Midbrain (tissue), 1 donor: Measurements from ENCODE around the gene MYL12B.

ENCODE experiments used
- DNase-seq: peaks from one replicate; lab custom pipeline; 2025; lab: John Stamatoyannopoulos, UW

MYL12B gene

DNA sequence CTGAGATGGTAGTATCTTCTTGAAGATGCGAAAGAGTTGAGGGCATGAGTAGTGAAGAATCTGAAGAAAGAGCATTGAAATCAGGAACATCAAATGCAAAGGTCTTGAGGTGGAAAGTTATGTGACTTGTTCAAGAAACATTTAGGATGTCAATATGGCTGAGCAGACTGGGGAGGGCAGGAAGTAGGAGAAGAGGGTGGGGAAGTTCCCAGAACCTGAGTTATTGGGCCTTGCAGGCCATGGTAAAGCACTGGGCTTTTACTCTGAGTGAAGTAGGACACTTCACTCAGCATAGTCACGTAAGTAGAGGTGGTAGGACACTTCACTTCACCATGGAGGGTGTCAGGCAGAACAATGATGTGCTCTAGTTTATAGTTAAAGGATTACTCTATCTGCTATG is 26.1 kb upstream of the MYL12B start:
- no peak for DNase-seq

DNA sequence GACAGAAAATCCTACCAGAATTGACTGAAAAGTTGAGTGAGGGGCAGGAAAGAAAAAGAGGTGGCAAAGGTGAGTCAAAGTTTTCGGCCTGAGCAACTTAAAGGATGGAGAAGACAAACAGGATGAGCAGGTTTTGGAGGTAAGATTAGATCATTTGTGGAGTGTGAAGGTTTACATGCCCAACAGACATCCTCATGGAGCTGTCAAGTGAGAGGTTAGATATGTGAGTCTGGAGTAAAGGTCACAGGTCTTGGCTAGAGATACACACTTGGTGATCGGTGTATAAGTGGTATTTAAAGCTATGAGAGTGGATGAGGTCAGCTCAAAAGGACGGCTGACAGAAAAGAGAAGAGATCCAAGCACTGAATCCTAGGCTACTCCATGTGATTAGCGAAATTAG is 25.5 kb upstream of the MYL12B start:
- no peak for DNase-seq

DNA sequence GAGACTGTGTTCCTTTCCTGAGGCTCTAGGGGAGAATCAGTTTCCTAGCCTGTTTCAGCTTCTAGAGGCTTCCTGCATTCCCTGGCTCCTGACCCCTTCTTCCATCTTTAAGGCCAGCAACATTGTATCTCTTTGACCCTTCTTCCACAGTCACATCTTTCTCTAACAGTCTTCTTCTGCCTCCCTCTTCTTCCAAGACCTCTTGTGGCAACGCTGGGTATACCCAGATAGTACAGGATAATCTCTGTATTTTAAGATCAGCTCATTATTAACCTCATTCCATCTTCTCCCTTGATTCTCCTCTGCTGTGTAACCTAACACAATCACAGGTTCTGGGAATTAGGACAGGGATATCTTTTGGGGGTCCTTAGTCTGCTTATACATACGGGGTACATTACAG is 23.2 kb upstream of the MYL12B start:
- DNase-seq, result no peak

DNA sequence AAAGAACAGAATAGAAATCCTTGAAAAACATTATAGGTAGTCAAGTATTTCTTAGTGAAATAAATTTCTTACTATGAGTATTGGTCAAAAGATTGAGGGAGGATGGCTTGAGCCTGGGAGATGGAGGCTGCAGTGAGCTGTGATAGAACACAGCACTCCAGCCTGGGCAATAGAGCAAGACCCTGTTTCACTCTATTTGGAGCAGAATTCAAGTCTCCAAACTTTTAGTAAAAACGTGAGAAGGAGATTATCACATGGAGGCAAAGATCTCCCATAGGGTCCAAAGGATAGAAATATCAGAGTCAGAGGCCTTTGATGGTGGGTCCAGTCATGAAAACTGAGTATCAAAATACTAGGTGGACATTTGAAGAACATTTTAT is 16.8 kb upstream of the MYL12B start:
- DNase-seq, result no peak

DNA sequence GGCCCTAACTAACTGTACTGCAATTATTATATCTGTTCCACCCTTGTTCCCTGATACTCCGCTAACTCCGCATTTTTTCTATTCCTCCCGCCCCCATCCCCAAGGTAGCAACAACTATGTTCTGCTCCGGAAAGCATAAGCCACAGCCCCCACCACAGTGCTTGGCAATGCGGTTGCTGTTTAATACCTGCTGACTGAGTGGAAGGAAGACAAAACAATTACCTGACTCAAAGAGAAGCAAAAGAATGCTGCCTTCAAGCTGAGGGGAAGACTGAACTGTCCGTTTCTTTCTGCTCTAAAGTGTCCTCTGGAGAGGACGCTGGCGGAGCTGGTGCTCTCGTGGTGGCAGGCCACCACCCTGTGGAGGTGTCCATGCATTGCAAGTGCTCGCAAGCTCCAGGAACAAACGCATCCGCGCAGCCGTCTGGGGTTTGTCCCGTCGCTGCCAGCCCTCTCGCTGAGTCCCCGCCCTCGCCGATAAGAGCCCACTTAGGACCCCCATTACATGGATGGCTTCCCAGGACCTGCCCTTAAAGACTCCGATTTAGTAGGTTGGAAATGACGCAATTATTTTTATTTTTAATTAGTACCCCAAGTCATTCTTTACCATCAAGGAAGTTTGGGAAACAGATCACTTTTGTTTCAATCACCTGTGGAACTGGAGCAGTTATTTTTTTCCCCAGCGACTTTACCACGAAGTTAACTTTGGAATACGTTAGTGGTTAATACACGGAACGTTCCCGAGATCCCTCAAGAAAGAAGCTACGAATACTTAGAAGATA is 15.9 kb upstream of the MYL12B start:
- peak; percentile 87 for DNase-seq

DNA sequence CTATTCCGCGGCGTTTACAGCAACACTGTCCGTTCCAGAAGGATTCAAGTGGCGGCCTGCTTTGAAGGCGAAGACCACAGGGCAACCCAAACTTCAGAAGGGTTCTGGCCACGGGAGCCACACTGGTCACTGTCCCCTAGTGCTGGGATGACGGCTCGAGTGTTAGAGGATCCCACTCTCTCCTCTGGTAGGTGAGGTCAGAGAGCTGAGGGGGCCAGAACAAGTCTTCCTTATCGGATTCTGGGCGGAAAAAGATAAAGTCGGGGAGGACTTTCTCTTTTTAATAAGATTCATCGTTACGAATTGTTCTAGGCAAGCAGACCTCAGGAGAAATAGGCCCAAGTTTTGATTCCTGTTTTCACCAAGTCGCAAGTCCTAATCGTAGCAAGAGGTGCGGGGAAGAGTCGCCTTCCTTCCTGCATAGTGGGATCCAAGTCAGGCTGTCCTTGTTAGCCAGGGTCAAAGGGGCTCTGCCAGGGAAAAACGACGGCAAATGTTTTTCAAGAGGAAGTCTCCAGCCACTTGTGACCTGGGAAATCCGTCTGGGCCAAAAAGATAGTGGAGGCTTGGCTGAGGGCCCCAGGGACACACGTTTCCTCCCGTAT is 15.2 kb upstream of the MYL12B start:
- DNase-seq, result peak; percentile 68

DNA sequence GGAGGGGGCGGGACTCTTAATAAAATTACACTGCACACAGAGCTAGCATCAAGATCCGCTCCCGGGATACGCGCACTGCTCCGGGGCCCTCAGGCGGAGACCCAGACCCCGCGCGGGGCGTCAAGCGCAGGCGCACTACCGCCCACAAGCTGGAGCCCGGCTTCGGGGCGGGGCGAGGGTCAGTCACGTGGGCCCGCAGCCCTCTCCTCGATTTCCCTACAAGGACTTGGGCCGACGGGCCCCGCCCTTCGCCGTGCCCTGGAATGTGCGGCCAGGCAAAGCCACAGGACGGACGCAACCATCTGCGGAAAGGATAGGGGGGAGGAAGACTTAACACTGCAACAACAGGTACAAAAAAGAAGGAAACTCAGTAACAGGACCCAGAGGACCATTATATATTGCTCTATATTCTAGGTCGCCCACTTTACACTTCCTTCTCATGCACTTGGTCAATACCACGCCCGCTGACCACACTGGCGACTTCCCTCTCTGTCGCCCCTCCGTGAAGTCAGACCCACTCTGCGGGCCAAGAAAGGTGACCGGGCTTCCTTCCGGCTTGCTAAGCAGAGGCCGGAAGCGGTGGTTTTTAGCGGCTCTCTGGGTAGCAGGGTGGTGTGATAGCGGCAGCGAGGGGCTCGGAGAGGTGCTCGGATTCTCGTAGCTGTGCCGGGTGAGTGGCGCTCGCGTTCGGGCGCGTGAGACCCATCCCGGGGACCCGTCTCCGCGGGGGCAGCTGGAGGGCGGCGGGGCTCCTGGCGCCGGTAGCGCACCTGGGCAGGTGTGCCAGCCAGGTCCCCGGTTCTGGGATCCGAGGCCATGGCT is 14.5 kb upstream of the MYL12B start, which contains the start of gene MYL12A:
MYL12A (plus strand) TSS at position 562 of the 822 bp plus-strand sequence. CDS start 5,447 bp downstream, outside the sequence.
- peak; percentile 94 for DNase-seq

DNA sequence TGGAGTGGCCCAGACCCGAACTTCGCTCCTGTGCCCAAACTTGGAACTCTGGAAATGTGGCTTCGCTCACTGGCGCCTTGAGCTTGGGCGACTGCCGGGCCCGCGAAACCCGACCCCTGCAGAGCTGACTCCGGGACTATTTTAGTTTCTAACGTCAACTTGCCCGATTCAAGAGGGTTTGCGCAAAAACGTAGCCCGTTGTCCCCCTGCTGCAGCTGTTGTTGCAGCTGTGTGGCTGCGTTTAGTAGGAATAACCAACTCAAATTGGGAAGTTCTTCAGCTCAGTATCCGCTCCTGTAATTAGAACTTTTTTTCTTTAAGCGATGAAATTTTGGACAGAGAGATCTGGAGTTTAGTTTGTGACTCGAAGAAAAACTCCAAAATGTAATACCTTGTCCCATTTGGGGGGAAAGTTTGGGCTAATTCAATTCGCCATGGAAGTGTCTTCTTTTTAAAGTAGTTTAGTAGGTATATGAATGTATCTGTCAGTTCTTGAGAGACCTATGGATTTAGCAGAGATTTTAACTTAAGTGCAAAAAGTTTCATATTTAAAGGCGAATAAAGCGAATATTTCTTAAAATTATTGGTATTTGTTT is 13.8 kb upstream of the MYL12B start:
- no peak for DNase-seq

DNA sequence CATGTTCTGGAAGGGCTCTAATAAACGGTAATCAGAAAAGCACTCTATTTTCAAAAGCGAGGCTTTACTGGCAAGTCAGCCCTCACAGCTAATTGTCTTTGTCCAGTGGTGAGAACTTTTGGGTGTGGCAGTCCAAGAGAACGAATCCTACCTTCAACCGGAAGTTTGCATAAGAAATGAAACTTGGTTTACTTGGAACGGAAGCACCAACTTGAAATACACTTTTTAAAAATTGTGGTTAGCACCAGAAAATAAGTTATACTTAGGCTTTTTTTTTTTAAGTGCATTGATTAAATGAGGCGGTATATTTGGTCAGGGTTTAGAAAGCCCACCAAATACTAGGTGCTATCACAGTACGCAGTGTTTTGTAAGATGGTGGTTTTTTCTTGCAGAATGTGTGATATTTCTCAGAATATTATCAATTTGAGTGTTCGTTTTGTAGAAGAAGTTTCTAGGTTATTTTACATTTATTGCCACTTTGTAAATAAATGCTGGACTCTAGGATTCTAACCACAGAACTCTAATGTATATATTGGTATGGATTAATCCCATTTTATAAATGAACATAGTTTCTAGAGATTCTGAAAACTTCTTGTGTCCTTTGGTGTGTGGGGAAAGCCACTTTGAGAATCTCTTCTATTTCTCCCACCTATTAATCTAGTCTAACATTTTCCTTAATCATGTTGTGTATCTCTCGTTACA is 13.1 kb upstream of the MYL12B start:
- no peak for DNase-seq

DNA sequence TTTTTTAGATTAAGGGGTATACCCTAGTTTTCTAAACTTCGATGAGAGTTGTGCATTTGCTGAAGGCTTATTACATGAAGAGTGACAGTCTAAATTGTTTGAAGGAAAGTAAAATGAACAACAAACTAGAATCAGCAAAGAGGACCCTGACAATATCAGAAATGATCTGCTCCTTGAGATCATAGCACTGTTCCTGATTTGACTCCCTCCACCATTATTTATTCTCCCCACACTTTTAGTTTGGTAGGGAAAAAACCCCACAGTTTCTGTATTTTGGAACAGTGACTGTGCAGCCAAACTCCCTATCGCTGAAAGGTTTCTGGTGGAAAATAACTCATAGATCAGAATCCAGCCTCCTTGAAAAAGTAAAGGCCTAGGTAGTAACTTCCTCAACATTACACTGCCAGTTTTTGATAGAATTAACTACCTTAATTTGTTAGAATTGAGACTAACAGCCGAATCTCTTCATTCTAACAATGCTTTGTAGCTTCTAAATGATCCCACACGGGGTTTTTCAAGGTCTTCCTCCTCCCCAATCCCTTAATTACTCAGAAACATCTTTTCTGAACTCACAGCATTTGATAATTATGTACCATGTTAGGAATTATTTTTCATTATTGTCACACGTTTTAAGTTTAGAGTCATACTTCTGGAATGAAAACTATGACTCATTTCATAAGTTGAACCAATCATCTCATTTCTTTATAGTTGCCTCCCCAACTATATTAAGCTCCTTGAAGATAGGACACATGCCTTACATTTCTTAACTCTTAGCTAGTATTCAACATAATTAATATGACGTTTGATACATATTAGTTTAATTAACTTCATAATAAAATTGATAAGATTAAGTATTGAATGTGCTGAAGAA is 11.5 kb upstream of the MYL12B start:
- DNase-seq, result no peak

DNA sequence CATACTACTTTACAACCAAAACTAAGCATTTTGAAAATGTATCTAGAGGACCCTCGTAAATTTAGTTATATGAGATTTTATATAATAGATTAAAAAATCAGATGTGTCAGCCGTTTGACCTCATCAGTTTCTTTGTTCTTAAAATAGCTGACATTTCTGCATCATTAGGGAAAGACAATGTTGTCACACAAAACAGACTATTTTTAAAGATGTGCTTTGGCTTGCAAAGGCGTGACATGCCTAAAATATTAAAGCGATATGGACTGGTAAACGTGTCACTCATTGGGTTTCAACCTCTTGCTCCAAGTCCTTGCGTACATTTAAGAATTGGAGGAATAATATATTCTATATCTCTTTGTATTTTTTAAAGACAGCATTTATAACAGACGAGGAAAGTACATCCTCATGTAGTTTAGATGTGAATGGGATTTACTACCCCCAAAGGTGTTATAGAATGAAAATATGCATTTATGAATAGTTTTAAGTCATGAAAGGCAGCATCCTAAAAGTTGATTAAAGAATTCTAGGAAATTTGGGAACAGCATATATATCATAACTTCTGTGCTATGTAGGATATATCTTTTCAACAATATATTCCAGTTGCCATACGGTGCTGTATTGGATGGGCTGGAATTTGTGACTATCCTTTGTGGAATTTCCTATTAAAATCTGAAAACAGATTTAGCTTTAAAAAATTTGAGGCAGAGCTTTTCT is 10.5 kb upstream of the MYL12B start:
- no peak for DNase-seq

DNA sequence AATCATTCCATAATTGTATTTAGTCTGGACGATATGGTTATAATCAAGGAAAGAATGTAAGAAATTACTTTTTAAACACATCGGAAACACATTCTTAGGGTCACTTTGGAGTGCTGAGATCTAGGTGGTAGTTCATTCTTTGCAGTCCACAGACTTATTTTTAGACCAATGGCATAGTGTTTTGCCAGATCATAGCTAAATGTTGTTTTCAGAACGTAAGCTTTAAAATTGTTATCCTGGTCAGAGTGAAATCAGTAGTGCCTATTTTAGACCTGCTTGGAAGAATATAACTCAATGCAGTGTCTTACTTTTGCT is 10.0 kb upstream of the MYL12B start:
- no peak for DNase-seq

DNA sequence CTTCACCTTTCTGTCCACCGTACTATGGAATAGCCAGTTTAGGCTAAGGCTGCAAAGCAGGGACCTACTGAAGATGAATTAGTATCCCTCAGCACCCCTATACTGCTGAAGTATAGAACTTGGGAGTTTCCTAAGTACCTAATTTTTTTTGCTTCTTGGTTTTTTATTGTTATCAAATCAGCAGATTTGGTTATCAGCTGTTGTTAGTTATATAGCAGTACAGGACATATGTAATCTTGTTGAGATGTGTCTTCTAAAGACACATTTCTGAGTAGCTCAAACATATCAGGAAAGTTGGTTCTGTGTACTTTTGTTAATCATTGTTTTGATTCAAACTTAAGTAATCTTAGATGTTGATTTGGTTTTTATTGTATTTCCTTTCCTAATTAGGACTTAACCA is 9.1 kb upstream of the MYL12B start:
- DNase-seq, result no peak

DNA sequence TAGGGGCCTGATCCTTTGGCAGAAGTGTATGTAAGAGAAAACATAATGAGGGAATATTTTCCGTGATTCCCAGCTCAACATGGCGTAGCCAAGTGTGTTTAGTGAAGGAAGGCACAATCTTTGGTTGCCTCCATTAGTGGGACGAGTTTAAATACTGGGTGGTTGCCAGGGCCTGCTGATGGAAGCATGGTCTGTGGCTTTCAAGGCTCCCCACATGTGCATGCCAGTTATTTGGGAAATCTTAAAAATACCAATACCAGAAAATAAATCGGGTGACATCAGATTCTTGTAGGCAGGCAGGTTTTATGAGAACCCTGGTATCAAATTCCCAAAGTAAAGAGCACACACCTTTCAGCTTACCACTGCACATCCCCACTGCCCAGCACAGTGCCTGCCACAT is 7.2 kb upstream of the MYL12B start:
- DNase-seq, result no peak

DNA sequence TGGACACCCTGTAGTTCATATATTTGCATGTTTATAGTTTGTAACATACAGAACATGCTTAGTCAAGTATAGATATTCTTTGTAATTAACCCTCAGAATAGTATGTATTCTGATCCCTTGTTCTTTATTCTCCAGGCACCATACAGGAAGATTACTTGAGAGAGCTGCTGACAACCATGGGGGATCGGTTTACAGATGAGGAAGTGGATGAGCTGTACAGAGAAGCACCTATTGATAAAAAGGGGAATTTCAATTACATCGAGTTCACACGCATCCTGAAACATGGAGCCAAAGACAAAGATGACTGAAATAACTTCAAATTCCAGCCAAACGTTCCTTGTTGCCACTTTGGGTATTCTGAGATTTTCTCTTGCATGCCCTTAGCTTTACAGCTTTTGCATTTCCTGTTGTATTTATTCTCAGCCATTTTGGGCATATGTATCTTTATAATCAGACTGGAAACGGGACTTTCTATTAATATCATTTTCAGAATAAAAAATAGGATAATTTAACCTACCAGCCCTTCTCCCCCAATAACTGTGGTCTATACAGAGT is 6.2 kb upstream of the MYL12B start:
- DNase-seq, result no peak

DNA sequence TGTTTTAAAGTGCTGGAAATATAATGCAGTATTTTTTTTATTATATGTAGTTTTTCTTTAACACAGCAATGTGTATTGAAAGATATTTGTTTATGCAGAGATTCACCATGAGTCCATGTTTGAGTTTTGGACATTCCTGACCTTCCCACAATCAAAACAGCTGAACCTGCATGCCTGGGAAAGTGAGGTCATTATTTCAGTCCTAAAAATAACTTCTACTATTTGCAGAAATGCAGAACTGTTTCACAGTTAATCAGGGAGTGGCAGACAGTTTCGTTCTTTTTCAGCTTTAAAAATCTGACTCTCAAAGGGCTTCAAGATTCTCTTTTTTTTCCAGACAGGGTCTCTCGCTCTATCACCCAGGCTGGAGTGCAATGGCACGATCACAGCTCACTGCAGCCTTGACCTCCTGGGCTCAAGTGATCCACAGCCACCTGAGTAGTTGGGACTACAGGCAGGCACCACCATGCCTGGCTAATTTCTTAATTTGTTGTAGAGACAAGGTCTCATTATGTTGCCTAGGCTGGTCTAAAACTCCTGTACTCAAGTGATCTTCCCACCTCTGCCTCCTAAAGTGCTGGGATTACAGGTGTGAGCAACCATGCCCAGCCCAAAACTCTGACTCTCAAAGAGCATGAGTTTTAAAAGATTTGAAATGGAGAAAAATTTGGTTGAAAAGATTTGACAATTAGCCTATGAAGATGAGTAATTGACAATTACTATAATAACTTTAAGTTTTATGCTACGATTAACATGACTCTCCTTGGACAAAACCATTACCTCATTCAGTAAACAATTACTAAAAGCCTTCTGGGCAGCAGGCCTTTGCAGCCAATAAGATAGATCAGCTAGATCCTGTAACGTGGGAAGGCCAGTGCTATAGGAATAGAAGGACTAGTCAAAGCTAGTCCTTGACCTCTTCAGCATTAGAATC is 5.0 kb upstream of the MYL12B start:
- DNase-seq, result no peak

DNA sequence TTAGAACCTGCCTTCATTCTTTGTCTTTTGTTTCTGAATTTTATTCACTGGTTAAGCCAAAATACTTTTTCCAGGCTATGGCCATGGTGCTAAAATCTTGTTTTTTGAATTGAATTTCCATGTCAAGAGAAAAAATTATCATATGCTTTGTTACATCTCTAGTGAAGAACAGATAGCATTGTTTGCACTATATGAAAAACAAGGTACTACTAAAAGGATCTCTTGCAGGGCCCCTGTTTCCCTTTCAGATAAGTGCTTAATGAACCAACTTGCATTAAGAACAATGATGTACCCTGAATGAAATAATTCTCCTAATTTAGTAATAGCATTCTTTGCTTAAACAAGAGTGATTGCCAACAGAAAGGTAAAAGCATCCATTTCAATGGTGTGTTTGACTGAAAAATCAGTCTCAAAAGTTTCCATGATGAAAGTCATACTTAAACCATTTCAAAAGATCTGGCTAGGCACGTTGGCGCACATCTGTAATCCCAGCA is 4.3 kb upstream of the MYL12B start:
- DNase-seq, result no peak

DNA sequence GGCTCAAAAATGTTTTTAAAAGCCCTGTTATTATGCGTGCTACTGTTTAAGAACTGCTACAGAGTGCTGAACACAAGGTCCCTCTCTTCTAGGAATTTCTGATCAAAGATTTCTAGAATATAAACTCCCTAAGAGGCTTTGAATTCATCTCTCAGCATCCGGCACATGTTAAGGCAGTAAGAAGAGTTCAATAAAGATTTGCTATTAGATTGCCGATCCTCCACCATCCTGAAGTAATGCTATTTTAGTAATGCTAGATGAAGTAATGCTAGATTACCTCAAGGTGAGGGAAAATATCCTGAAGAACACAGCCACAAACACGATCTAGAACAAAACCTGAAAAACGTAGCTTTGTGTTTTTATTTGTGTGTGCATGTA is 949 bp upstream of the MYL12B start:
- DNase-seq, result no peak
